Measurements from ENCODE around the gene IFI6. TPM values are rescaled to one million over a fixed set of nuclear protein-coding genes. Genes with fewer than 3 reads are reported as not detected.

Gene IFI6
- total and polyA plus RNA-seq, 2 donors (not counting 1 experiment from before 2014, with no cell fraction given) = 11.7 to 12.0 TPM

DNA sequence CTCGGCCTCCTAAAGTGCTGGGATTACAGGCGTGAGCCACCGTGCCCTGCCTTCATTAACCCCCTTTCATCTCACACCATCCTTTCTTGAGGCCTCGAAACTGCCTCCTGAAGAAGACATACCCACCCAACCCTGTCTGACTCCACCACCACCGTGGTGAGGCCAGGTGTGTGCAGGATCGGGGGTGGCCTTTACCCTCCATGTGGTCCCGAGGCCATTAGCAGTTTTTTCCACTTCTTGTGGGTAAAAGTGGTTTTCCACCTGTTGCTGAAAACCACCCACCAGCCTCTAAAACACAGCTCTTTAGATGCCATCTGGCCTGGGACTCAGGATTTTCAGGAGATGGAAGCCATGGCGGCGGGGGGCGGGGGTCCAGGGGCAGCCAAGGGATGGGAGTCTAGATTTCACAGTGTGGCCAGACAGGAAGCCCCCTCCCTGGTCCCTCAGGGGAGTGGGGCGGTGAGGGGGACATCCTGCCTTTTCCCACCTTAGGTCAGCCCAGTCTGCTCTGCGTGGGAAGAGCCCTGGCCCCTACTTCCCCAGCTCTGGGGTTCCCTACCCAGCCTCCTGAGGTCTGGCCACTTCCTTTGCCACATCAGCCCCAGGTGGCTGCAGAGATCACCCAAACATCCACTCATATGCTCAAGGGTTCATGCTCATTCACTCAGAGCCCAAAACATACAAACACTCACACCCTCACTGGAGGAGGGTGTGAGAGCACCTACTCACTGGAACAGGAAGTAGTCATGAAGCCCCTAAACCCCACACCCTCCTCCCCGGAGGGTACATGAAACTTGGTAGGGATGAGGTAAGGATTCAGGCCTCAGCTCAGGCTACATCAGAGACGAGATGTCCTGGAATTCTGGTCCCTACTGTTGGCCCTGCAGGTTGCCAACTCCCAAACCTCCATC lies 39.4 kb downstream of the IFI6 start:
- Mint-ChIP-seq H3K4me1 (peaks cover 83% of the 10 kb centered on the region), H3K4me3 (peak overlapping the region; percentile 83), H3K27ac (peak overlapping the region; percentile 95), H3K27me3 (no peaks in the 10 kb centered on the region), H3K9me3 (ENCODE audit: insufficient read depth) (no peaks in the 10 kb centered on the region)
- H3K27ac ChIP-seq (ENCODE audit: low read length in 2 of 2) = peak overlapping the region; percentile 90
- WGBS (ENCODE audit: insufficient coverage) = 4% methylated on average over 7 of the region's 14 CpGs
- peaks cover 0 to 8% (median 0%) of the 10 kb centered on the region in 3 donors for H3K9me3 ChIP-seq (ENCODE audit: control extremely low read depth in 1 of 3, control insufficient read depth in 2 of 3, insufficient read depth in 1 of 3, low read length in 2 of 3)
- H2AFZ ChIP-seq (ENCODE audit: insufficient read depth, low read depth, low read length, poor library complexity, severe bottlenecking) = no peak overlapping the region
- H3K4me2 ChIP-seq (replicated peaks; ENCODE audit: low read depth, low read length, poor library complexity, severe bottlenecking) = peak overlapping the region; percentile 95
- no peaks in the 10 kb centered on the region for H3K27me3 ChIP-seq (replicated peaks in 1 of 4; ENCODE audit: control extremely low read depth in 1 of 4, control insufficient read depth in 3 of 4, insufficient read depth in 4 of 4, low read length in 3 of 4)
- H4K20me1 ChIP-seq (ENCODE audit: control insufficient read depth, insufficient read depth, low read length, poor library complexity, severe bottlenecking) = no peaks in the 10 kb centered on the region
- H3K9ac ChIP-seq (ENCODE audit: low read length) = peak overlapping the region; percentile 77
- peaks cover 81 to 96% of the 10 kb centered on the region in 2 donors for H3K4me1 ChIP-seq (ENCODE audit: control insufficient read depth in 2 of 2, insufficient read depth in 2 of 2, low read length in 2 of 2)
- peak overlapping the region; percentile 21 to 78 (median 72) for H3K4me3 ChIP-seq (ENCODE audit: control extremely low read depth in 1 of 5, extremely low read depth in 1 of 5, insufficient read depth in 1 of 5, low read depth in 2 of 5, low read length in 4 of 5)
- TF ChIP-seq, protein P1, sequence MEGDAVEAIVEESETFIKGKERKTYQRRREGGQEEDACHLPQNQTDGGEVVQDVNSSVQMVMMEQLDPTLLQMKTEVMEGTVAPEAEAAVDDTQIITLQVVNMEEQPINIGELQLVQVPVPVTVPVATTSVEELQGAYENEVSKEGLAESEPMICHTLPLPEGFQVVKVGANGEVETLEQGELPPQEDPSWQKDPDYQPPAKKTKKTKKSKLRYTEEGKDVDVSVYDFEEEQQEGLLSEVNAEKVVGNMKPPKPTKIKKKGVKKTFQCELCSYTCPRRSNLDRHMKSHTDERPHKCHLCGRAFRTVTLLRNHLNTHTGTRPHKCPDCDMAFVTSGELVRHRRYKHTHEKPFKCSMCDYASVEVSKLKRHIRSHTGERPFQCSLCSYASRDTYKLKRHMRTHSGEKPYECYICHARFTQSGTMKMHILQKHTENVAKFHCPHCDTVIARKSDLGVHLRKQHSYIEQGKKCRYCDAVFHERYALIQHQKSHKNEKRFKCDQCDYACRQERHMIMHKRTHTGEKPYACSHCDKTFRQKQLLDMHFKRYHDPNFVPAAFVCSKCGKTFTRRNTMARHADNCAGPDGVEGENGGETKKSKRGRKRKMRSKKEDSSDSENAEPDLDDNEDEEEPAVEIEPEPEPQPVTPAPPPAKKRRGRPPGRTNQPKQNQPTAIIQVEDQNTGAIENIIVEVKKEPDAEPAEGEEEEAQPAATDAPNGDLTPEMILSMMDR (IDR thresholded peaks at IDR 0.05) = no peak
- no peak for TF ChIP-seq EZH2 (IDR thresholded peaks at IDR 0.05; ENCODE audit: borderline replicate concordance, insufficient read depth, low read depth, low read length, poor library complexity, severe bottlenecking)
- intact Hi-C loops (cut with micrococcal nuclease) = loop anchor here (1.0 kb wide), 1 partner anchor 27 kb away; no protein-coding TSS in a partner anchor
- ChIA-PET CTCF (interaction anchor here (0.6 to 6.1 kb wide), 8 partner anchors 9 to 37 kb away, joined by 3 to 51 read pairs (median 5); no protein-coding TSS in a partner anchor), POLR2A (interaction anchor here (0.6 to 6.1 kb wide), 6 partner anchors 11 to 194 kb away, joined by 3 to 55 read pairs (median 3); no protein-coding TSS in a partner anchor)
- no peaks in the 10 kb centered on the region for H3K36me3 ChIP-seq (replicated peaks in 1 of 2; ENCODE audit: control extremely low read depth in 1 of 2, control insufficient read depth in 1 of 2, extremely low read depth in 1 of 2, insufficient read depth in 2 of 2, low read length in 1 of 2)
- peaks cover 12% of the 10 kb centered on the region for H3K79me2 ChIP-seq (ENCODE audit: control insufficient read depth, insufficient read depth, low read length)
- peak; percentile 37 for ATAC-seq (ENCODE audit: low read depth)
- peak; percentile 68 for DNase-seq

Measured in B cell (primary cell).